Measurements from ENCODE around the gene CCDC137. TPM values are rescaled to one million over a fixed set of nuclear protein-coding genes. Genes with fewer than 3 reads are reported as not detected.

CCDC137 gene
- total RNA-seq, 6 donors from 2014 or later = 10.8 to 49.2 (median 12.6) TPM

DNA sequence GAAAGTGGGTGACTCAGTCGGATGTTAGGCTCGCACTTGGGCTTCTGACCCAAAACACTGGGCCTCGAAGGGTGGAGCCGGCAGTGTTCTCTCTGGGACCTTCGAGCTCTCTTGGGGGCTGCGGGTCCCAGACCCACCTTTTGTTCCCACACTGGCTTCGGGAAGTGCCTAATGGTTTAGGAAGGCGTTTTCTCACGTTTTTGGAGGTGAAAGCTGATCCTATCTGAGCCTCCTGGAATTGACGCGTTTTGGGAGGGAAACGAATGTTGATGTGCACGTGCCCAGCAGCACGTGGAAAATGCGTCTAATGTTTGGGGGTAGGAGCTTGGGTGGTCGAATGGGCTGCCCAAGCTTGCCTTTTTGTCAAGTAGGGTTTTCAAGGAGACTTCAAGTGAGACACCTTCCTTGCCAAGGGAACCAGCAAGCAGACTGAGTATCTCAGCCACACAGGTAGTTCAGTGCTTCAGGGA is 17.9 kb downstream of the CCDC137 start:
- H3K4me1 ChIP-seq = peaks cover 22 to 38% (median 28%) of the 10 kb centered on the region in 4 donors
- no peaks in the 10 kb centered on the region for H3K9me3 ChIP-seq
- ATAC-seq (ENCODE audit: low FRiP score in 2 of 2) (peak in 1 of 2 donors; percentile 70), DNase-seq (no peak)
- TF ChIP-seq POLR2AphosphoS5 (IDR thresholded peaks at IDR 0.05) = no peak
- TF ChIP-seq, protein P1, sequence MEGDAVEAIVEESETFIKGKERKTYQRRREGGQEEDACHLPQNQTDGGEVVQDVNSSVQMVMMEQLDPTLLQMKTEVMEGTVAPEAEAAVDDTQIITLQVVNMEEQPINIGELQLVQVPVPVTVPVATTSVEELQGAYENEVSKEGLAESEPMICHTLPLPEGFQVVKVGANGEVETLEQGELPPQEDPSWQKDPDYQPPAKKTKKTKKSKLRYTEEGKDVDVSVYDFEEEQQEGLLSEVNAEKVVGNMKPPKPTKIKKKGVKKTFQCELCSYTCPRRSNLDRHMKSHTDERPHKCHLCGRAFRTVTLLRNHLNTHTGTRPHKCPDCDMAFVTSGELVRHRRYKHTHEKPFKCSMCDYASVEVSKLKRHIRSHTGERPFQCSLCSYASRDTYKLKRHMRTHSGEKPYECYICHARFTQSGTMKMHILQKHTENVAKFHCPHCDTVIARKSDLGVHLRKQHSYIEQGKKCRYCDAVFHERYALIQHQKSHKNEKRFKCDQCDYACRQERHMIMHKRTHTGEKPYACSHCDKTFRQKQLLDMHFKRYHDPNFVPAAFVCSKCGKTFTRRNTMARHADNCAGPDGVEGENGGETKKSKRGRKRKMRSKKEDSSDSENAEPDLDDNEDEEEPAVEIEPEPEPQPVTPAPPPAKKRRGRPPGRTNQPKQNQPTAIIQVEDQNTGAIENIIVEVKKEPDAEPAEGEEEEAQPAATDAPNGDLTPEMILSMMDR (IDR thresholded peaks at IDR 0.05) = no peak
- no peak for TF ChIP-seq EP300 (IDR thresholded peaks at IDR 0.05)
- TF ChIP-seq POLR2A (IDR thresholded peaks at IDR 0.05) = no peak
- H3K27ac ChIP-seq = peak overlapping the region; percentile 82 to 93 (median 88)
- peaks cover 18 to 53% (median 37%) of the 10 kb centered on the region in 4 donors for H3K36me3 ChIP-seq
- peak overlapping the region; percentile 85 to 100 (median 90) for H3K4me3 ChIP-seq
- H3K27me3 ChIP-seq = no peaks in the 10 kb centered on the region
- 0 to 2% methylated on average over 7 to 16 of the region's 16 CpGs for WGBS, 2 donors

DNA sequence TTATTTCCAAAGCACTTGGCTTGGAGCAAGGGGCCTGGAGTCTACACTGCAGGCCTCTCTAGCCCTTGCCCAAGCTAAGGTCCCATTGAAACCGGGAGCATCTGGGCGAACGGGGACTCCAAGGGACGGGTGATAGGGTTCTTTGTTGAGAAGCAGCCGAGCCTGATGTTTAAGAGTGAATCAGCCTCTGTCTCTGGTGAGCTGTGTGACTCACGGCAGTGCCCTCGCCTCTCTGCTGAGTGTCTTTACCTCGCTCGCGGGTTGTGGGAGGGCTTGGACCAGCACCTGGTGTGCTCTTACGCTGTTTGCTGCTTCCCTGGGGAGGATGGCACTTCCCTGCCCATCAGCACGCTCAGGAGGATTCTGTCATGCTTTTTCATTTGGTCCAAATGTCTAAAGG is 18.6 kb downstream of the CCDC137 start:
- Histone ChIP-seq H3K9me3 (no peaks in the 10 kb centered on the region), H3K4me1 (peaks cover 22 to 38% (median 28%) of the 10 kb centered on the region in 4 donors), H3K27me3 (no peaks in the 10 kb centered on the region), H3K4me3 (peak overlapping the region; percentile 7 to 100 (median 90)), H3K27ac (peak overlapping the region in 3 of 4 donors; percentile 82 to 93 (median 91)), H3K36me3 (peaks cover 18 to 60% (median 44%) of the 10 kb centered on the region in 4 donors)
- DNase-seq (no peak), ATAC-seq (ENCODE audit: low FRiP score in 2 of 2) (no peak)
- WGBS, 2 donors = 77 to 92% methylated on average over 8 to 11 of the region's 12 CpGs
- TF ChIP-seq POLR2A (IDR thresholded peaks at IDR 0.05) (no peak), POLR2AphosphoS5 (IDR thresholded peaks at IDR 0.05) (no peak), EP300 (IDR thresholded peaks at IDR 0.05) (no peak)
- TF ChIP-seq, protein P1 (IDR thresholded peaks at IDR 0.05) = no peak

DNA sequence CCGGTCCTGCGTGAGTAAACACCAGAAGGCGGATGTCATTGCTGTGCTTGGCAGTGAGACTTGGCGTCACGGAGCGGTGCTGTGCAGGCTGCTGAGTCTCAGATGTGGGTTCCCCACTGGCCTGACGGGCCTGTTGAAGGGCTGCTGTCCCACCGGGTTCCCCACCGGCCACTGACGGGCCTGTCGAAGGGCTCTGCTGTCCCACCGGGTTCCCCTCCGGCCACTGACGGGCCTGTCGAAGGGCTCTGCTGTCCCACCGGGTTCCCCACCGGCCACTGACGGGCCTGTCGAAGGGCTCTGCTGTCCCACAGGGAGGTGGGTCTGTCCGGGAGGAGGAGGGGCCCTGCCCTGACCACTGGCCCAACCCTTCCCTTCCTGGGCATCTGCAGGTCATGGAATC is 20.1 kb downstream of the CCDC137 start:
- H3K36me3 ChIP-seq = peaks cover 23 to 67% (median 59%) of the 10 kb centered on the region in 4 donors
- no peak for TF ChIP-seq EP300 (IDR thresholded peaks at IDR 0.05)
- TF ChIP-seq POLR2A (IDR thresholded peaks at IDR 0.05) = no peak
- no peak for TF ChIP-seq POLR2AphosphoS5 (IDR thresholded peaks at IDR 0.05)
- TF ChIP-seq, protein P1 (IDR thresholded peaks at IDR 0.05) = no peak
- DNase-seq (peak in 1 of 2 donors; percentile 58), ATAC-seq (ENCODE audit: low FRiP score in 2 of 2) (no peak)
- no peak overlapping the region for H3K4me3 ChIP-seq
- 90 to 94% methylated on average over 9 to 18 of the region's 20 CpGs for WGBS, 2 donors
- H3K27ac ChIP-seq = no peak overlapping the region
- H3K4me1 ChIP-seq = peaks cover 22 to 38% (median 28%) of the 10 kb centered on the region in 4 donors
- H3K27me3 ChIP-seq = no peaks in the 10 kb centered on the region
- no peaks in the 10 kb centered on the region for H3K9me3 ChIP-seq

DNA sequence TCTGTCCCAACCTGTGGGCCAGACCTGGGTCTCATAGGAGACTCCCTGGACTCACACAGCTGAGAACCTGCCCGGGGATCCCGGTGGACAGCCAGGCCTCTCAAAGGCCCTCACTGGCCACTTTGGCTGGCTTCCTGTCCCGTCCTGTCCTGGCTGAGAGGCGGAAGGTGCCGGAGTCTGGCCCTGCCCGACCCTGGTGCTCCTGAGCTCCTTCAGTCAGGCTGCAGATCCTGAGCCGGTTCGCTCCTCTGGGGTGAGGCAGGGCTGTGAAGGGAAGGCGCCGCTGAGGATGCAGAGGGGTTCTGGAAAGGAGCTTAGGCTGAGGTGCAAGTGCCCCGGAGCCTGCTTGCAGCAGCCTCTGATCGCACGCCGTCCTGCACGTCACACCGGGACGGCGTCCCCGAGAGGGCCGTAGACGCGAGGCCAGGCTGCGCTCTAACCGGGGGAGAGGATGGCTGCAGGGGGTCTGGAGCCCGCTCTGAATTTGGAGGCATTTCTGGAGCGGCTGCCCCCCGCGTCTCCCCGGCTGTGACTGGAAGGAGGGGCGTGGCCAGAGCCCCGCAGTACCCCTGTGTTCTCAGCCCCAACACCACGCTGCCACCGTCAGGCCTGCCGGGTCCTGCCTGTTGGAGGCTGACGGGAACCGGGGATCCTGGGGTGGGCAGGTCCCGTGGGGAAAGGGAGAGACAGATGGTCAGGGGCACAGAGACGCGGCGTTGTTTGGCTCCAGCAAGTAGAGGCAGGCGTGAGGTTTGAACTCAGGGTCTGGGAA is 21.4 kb downstream of the CCDC137 start:
- TF ChIP-seq EP300 (IDR thresholded peaks at IDR 0.05) (no peak), POLR2A (IDR thresholded peaks at IDR 0.05) (no peak), POLR2AphosphoS5 (IDR thresholded peaks at IDR 0.05) (no peak)
- TF ChIP-seq, protein P1 (IDR thresholded peaks at IDR 0.05) = no peak
- Histone ChIP-seq H3K27ac (no peak overlapping the region), H3K27me3 (no peaks in the 10 kb centered on the region), H3K36me3 (peaks cover 31 to 77% (median 72%) of the 10 kb centered on the region in 4 donors), H3K4me3 (no peak overlapping the region), H3K9me3 (no peaks in the 10 kb centered on the region), H3K4me1 (peaks cover 15 to 25% (median 19%) of the 10 kb centered on the region in 4 donors)
- peak in 1 of 2 donors; percentile 67 for DNase-seq
- ATAC-seq (ENCODE audit: low FRiP score in 2 of 2) = no peak
- 94% methylated on average over 35 to 38 of the region's 41 CpGs for WGBS, 2 donors
